Transverse colon (tissue), 4 donors: Measurements from ENCODE around the gene WDR7.

Experiments used
- CTCF ChIP-seq, 5 experiments: fragments of 200-600 bp in 3 of 5; fragments of 450-650 bp in 2 of 5; sonication (generic) in 3 of 5; IDR thresholded peaks; 1 replicate in 2 of 5; 2 replicates in 3 of 5; pipeline ENCODE4 v1.5.1; 2016 to 2017; ENCODE audit warnings: antibody characterized with exemption in 5 of 5, inconsistent platforms in 3 of 5, mild to moderate bottlenecking in 2 of 5, moderate library complexity in 1 of 5
- EP300 ChIP-seq: sonication (generic); formaldehyde crosslinking; IDR thresholded peaks from one replicate; pipeline ENCODE4 v1.6.1; 2017; ENCODE audit warnings: antibody characterized with exemption, low read depth
- POLR2A ChIP-seq: fragments of 450-650 bp; IDR thresholded peaks from one replicate; pipeline ENCODE4 v1.6.1; 2016; ENCODE audit warnings: antibody characterized with exemption, mild to moderate bottlenecking, moderate library complexity
- POLR2AphosphoS5 ChIP-seq, 3 donors: sonication (generic); formaldehyde crosslinking; IDR thresholded peaks; one replicate each; pipeline ENCODE4 v1.6.1; 2016; ENCODE audit warnings: antibody characterized with exemption in 3 of 3

DNA sequence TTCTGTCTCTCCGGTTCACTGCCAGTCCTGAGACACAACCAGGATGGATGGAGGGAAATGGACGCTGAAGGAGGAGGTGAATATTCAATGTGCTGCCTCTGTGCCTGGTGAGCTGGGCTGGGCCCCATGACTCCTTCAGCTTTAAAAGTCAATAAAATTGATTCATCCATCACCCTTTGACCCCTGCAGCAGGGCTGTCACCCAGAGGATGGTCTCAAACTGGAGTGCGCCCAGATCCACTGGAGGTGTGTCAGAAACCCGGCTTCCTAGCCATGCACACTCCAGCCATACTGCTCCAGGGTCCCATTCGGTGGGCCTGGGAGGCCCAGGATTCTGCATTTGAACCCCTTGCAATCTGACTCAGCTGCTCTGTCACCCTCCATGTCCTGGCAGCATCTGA is 401.6 kb downstream of the WDR7 start:
- TF ChIP-seq CTCF (IDR thresholded peaks at IDR 0.05): no peak
- no peak for TF ChIP-seq POLR2A
- TF ChIP-seq EP300: no peak
- no peak for TF ChIP-seq POLR2AphosphoS5 (IDR thresholded peaks at IDR 0.05)
